Pericardium fibroblast (primary cell): ENCODE data around the gene ABCD1. TPM values are rescaled to one million over a fixed set of nuclear protein-coding genes. Genes with fewer than 3 reads are reported as not detected.

Experiments used
- total RNA-seq: library from RNA; depleted of rRNA; stranded (reverse); fragments of >200 nt; gene quantifications from 2 replicates; pipeline ENCODE4 v1.2.3, GENCODE V29; 2015

ABCD1 gene
- 12.9 and 16.3 TPM in 2 replicates for total RNA-seq

DNA sequence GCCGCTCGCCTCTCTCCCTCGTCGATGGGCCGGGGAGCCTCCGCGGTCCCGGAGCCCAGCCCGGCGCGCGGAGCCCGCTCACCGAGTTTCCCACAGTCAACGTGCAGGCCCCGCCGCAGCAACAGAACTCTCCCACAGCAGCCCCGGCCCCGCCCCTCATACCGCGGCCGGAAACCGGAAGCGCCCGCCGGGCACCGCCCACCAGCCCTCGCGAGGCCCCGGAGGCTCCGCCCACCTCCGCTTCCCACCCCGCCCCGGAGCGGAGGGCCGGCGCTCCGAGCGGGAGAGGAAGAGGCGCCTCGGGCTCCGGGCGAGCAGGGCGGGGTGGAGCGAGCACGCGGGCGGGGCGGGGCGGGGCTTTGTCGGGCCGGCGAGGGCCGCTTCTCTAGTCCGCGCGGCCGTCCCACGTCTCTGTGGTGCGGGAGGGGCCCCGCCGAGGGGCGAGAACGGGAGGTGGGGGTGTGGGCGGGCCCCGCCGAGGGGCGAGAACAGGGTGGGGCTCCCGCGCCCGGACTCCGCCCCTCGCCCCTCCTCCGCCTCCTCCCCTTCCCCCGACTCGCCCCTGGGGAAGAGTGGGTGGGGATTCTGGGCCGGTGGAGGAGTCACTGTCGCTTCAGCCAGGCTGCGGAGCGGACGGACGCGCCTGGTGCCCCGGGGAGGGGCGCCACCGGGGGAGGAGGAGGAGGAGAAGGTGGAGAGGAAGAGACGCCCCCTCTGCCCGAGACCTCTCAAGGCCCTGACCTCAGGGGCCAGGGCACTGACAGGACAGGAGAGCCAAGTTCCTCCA, at the start of gene ABCD1, which contains the start of gene BCAP31:
Gene ABCD1, plus strand, starts transcription at position 605 of the 787 bp plus-strand sequence. CDS start 411 bp downstream, outside the sequence.
Gene BCAP31, minus strand, starts transcription at position 136 of the 787 bp plus-strand sequence. CDS start 1,143 bp downstream, outside the sequence.

DNA sequence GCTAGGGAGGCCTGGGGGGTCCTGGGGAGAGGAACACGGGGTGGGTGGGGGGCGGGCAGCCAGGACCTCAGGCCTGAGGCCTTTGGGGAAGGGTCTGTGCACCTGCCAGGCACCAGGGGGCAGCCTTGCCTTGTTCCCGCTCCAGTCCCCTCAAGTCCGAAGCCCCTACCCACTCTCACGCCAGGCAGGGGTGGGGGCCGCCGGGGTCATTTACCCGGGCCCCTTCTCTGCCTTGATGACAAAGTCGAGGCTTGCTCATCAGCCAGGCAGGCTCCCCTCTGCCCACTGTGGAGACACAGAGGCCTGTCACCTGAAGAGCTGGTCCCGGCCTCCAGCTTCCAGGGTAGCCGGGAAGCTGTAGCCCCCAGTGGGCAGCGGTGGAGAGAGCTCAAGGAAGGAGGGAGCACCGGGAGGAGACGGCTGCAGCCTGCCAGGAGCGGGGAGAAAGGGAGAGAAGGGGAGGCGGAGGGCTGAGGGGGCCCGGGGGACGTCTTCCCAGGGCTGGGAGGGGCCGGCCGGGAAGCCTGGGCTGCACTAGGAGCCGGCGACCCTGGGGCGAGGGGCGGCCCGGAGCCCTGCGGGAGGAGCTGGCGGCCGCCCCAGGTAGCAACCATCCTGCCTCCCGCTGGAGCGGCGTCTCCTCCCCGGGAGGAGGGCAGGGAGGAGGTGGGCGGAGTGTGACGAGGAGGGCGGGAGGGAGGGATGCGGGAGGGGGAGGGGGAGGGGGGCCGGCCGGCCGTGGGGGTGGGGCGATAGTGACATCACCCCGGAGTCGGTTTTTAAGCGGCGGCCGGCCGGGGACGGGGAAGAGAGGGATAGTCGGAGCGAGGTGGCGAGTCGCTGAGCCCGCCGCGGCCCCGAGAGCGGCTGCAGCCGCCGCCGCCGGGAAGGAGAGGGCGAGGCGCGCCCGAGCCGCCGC, 37.3 kb upstream of the ABCD1 start, which contains the start of gene SLC6A8:
Gene SLC6A8, plus strand, starts transcription at position 806 of the 919 bp plus-strand sequence. CDS start 649 bp downstream, outside the sequence.

DNA sequence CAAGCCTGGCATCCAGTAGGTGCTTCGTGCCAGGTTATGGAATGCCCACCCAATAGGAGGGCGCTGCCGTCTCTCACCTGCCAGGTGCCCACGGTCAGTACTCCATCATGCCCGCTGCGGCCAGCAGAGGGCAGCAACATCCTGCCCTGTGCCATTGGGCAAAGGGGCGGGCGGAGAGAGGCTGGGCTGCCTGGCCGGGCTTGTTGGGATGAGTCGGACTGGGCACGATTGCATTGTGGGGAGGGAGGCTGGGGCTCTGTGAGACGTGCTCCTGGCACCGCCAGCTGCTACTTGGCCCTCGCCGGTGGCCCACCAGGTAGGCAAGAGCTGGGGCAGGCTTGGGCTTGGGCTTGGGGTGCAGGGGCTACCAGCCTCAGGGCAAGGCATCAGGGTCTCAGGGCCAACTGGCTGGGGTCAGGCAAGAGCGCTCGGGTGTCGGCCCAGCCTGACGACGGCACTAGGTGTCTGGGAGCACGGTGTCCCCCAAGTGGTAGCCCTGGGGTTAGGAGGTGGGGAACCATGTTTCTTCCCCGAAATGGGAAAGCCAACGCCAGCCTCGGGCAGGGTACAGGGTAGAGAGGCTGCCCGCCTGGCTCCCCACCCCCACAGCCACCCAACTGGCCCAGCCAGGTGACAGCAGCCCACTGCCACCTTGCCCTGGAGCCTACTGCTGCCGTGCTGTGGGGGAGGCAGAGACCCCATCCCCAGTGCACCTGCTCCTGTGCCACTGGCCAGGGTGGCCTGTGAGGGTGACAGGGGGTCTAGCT, 39.5 kb downstream of the ABCD1 start, which contains the start of gene PLXNB3:
Gene PLXNB3, plus strand, starts transcription at position 261 of the 767 bp plus-strand sequence. CDS start 1,287 bp downstream, outside the sequence.

DNA sequence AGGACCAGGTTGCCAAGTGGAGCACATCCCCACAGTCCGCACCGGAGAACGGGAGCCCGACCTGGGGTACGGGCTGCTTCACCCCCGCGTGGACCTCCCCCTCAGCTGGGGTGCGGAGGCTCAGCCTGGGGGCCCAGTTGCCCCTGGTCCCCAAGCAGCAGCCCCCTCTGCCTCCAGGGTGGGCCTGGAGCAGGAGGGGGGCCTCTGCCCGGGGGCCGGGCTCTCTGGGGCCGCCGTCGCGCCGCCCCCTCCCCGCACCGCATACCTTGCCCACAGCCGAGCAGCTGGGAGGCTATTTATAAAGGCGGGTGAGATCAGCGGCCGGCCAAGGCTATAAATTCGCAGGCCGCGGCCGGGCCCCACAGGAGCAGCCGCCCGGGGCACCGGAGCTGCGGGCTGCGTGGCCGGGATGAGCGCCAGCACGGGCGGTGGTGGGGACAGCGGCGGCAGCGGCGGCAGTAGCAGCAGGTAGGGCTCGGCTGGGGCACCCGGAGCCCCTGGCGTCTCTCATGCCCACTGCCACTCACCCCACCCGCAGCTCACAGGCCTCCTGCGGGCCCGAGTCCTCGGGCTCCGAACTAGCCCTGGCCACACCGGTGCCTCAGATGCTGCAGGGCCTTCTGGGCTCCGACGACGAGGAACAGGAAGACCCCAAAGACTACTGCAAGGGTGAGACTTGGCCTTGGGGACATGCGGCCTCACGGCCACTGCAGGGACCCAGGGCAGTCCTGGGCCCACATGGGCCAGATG, 56.2 kb downstream of the ABCD1 start, which contains the start of gene SRPK3:
Gene SRPK3, plus strand, starts transcription at position 364 of the 750 bp plus-strand sequence. Its CDS starts 46 bp downstream, at position 410.

Other genes starting within 250 kb of the ABCD1 start
- 135 and 164 TPM in 2 replicates for gene BGN, start 229.9 kb upstream of the ABCD1 start, total RNA-seq
- gene ATP2B3, start 207.2 kb upstream of the ABCD1 start, total RNA-seq, result not detected in 2 replicates
- 16.0 and 33.4 TPM in 2 replicates for gene CCNQ, start 125.7 kb upstream of the ABCD1 start, total RNA-seq
- gene DUSP9, start 77.7 kb upstream of the ABCD1 start, total RNA-seq, result 0.93 TPM in 1 of 2 replicates, not detected in the other
- gene PNCK, start 51.0 kb upstream of the ABCD1 start, total RNA-seq, result 0.09 and 0.35 TPM in 2 replicates
- 22.1 and 24.0 TPM in 2 replicates for gene SLC6A8, start 36.9 kb upstream of the ABCD1 start, total RNA-seq
- gene BCAP31, start 469 bp upstream of the ABCD1 start, total RNA-seq, result 79.2 and 110 TPM in 2 replicates
- gene PLXNB3, start 39.4 kb downstream of the ABCD1 start, total RNA-seq, result 1.6 and 7.5 TPM in 2 replicates
- under 0.01 and 1.6 TPM in 2 replicates for gene SRPK3, start 56.2 kb downstream of the ABCD1 start, total RNA-seq
- 80.7 and 86.6 TPM in 2 replicates for gene IDH3G, start 69.5 kb downstream of the ABCD1 start, total RNA-seq
- gene SSR4, start 69.8 kb downstream of the ABCD1 start, total RNA-seq, result 256 and 443 TPM in 2 replicates
- gene PDZD4, start 105.7 kb downstream of the ABCD1 start, total RNA-seq, result 1.0 and 5.1 TPM in 2 replicates
- gene L1CAM, start 161.3 kb downstream of the ABCD1 start, total RNA-seq, result 0.34 and 0.47 TPM in 2 replicates
- 0.12 TPM in 1 of 2 replicates, not detected in the other for gene AVPR2, start 179.8 kb downstream of the ABCD1 start, total RNA-seq
- gene ARHGAP4, start 201.4 kb downstream of the ABCD1 start, total RNA-seq, result 0.58 and 4.5 TPM in 2 replicates
- gene NAA10, start 210.2 kb downstream of the ABCD1 start, total RNA-seq, result 89.0 and 90.2 TPM in 2 replicates
- 0.12 and 0.94 TPM in 2 replicates for gene RENBP, start 219.8 kb downstream of the ABCD1 start, total RNA-seq
- gene HCFC1, start 247.0 kb downstream of the ABCD1 start, total RNA-seq, result 28.7 and 31.3 TPM in 2 replicates
- 6.9 and 11.8 TPM in 2 replicates for gene TMEM187, start 247.9 kb downstream of the ABCD1 start, total RNA-seq